Activated CD4-positive, alpha-beta T cell treated with anti-CD3 and anti-CD28 coated beads, Interleukin-2, amount 10 ng/mL, durations not matched to agents 24 days and 14 days (primary cell): Measurements from ENCODE around the gene BRI3. TPM values are rescaled to one million over a fixed set of nuclear protein-coding genes. Genes with fewer than 3 reads are reported as not detected.
A peak's percentile ranks its signal among the peaks of the same experiment; 100 is the strongest.

Experiments
- DNase-seq: peaks from one replicate; pipeline ENCODE4 v3.0.0; 2022
- H3K27ac Mint-ChIP-seq: one replicate; pipeline ENCODE4 v1.8.0; 2022; ENCODE audit warnings: mild to moderate bottlenecking, mixed read lengths
- H3K27me3 Mint-ChIP-seq: one replicate; pipeline ENCODE4 v1.8.0; 2022; ENCODE audit warnings: mixed read lengths
- H3K36me3 Mint-ChIP-seq: one replicate; pipeline ENCODE4 v1.8.0; 2022; ENCODE audit warnings: low read depth, mild to moderate bottlenecking, mixed read lengths
- H3K4me1 Mint-ChIP-seq: one replicate; pipeline ENCODE4 v1.8.0; 2021; ENCODE audit warnings: mixed read lengths
- H3K4me3 Mint-ChIP-seq: one replicate; pipeline ENCODE4 v1.8.0; 2022; ENCODE audit warnings: mild to moderate bottlenecking, moderate library complexity, mixed read lengths
- H3K9me3 Mint-ChIP-seq: one replicate; pipeline ENCODE4 v1.8.0; 2021; ENCODE audit warnings: mixed read lengths
- intact Hi-C: fragments of 100-400 bp; cut with micrococcal nuclease; formaldehyde crosslinking; loops from one replicate; pipeline ENCODE4 v1.15.1; 2023
- total RNA-seq: library from RNA; stranded (reverse); gene quantifications from 2 replicates; pipeline ENCODE4 v1.2.3, GENCODE V29; 2022

The BRI3 gene
- total RNA-seq, 1 donor from 2014 or later: 70.3 TPM

DNA sequence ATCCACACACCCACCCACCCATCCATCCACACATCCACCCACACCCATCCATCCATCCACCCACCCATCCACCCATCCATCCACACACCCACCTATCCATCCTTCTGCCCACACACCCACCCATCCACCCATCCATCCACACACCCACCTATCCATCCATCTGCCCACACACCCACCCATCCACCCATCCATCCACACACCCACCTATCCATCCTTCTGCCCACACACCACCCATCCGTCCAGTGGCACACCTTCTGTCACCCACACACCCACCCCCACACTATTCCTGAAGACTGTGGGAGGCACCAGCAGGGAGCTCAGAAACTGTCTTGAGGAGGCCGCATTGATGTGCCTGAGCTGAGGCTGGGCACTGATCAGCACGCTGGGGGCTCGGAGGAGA lies 38.6 kb upstream of the BRI3 start:
- Mint-ChIP-seq H3K9me3 (no peaks in the 10 kb centered on the region), H3K36me3 (peaks cover 41% of the 10 kb centered on the region), H3K4me1 (peaks cover under 1% of the 10 kb centered on the region), H3K27me3 (no peaks in the 10 kb centered on the region), H3K4me3 (no peak overlapping the region), H3K27ac (no peak overlapping the region)
- DNase-seq: no peak
- intact Hi-C loops: no loop called here

DNA sequence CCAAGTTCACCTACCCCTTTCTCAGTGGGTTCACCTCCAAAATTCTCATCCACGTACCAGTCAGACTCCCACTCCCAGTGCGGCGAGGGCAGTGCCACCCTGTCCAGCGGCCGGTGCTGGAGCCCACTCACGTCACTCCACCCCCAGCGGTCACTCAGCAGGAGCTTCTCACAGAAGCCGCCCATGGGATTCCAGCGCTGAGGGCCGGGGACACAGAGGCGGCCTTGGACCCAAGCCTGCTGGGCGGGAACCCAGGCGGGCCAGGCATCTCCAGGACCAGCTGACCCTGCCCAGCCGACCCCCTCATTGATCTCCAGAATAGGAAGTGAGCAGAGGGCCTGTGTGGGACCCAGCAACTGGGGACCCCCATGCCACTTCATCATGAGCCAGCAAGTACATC lies 36.6 kb upstream of the BRI3 start:
- H3K4me3 Mint-ChIP-seq: no peak overlapping the region
- DNase-seq: no peak
- no peaks in the 10 kb centered on the region for H3K9me3 Mint-ChIP-seq
- H3K4me1 Mint-ChIP-seq: peaks cover 14% of the 10 kb centered on the region
- H3K36me3 Mint-ChIP-seq: peaks cover 38% of the 10 kb centered on the region
- H3K27me3 Mint-ChIP-seq: no peaks in the 10 kb centered on the region
- H3K27ac Mint-ChIP-seq: no peak overlapping the region
- intact Hi-C loops: no loop called here

DNA sequence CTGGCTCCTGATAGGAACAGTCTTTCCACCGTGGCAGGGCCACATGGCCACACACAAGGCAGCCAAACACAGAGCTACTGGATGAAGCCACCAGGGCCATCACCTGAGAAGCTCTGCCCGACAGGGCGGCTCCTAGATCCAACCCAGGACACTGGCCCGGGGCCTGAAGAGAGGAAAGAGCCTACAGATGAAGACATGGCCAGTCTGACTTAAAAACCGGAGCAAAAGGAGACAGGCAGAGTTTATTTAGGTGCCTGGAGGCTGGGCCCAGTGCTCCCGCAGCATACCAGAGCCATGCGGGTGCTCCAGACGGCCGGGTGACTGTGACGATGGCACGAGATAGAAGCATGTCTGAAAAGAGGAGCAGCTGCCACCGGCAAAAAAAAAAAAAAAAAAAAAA lies 33.3 kb upstream of the BRI3 start:
- DNase-seq: no peak
- Mint-ChIP-seq H3K4me1 (peaks cover 34% of the 10 kb centered on the region), H3K36me3 (peaks cover 27% of the 10 kb centered on the region), H3K27ac (peak overlapping the region; percentile 74), H3K27me3 (no peaks in the 10 kb centered on the region), H3K4me3 (peak overlapping the region; percentile 56), H3K9me3 (no peaks in the 10 kb centered on the region)
- intact Hi-C loops: no loop called here

DNA sequence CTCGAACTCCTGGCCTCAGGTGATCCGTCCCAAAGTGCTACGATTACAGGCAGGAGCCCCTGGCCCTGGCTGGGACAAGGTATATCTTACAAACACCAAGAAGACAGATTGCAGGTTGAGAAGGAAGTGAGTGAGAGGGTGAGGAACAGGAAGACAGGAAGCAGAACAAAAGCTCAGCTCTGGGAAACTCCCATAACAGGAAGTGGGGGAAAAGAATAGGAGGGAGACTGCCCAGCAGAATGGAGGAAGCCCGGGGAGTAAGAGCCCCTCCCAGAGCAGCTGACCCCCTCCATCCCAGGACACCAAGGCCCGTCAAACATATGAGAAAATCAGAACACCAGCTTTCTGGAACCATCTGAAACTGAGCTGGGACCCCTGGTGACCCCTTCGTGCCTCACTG lies 32.4 kb upstream of the BRI3 start:
- Mint-ChIP-seq H3K9me3 (no peaks in the 10 kb centered on the region), H3K36me3 (peaks cover 24% of the 10 kb centered on the region), H3K4me3 (peak overlapping the region; percentile 56), H3K27me3 (no peaks in the 10 kb centered on the region), H3K27ac (peak overlapping the region; percentile 66), H3K4me1 (peaks cover 39% of the 10 kb centered on the region)
- peak; percentile 64 for DNase-seq
- intact Hi-C loops: no loop called here

DNA sequence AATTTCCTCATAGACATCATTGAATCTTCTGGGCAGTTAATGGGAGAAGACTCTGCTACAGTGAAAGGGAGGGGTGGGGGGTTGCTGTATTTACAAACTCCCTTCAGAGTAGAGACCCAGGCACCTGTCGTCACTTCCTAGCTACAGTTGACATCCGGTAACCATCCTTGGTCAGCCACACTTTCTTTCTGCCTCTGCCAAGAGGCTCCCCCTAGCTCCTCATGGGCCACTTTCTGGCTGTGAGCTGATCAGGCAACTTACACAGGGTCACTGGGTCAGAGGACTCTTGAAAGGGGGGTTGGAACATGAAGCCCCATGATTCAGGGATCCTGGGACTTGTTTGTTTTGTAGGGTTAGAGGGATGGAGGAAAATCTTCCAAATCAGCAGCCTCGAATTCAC lies 30.7 kb upstream of the BRI3 start:
- no peaks in the 10 kb centered on the region for H3K27me3 Mint-ChIP-seq
- no peaks in the 10 kb centered on the region for H3K9me3 Mint-ChIP-seq
- peak; percentile 88 for DNase-seq
- H3K27ac Mint-ChIP-seq: peak overlapping the region; percentile 98
- intact Hi-C loops: loop anchor here (1.0 to 5.0 kb wide), 3 partner anchors 31 to 378 kb away; partner anchors contain the start of genes ASNS and BRI3
- H3K4me1 Mint-ChIP-seq: peaks cover 46% of the 10 kb centered on the region
- peak overlapping the region; percentile 98 for H3K4me3 Mint-ChIP-seq
- peaks cover 28% of the 10 kb centered on the region for H3K36me3 Mint-ChIP-seq

DNA sequence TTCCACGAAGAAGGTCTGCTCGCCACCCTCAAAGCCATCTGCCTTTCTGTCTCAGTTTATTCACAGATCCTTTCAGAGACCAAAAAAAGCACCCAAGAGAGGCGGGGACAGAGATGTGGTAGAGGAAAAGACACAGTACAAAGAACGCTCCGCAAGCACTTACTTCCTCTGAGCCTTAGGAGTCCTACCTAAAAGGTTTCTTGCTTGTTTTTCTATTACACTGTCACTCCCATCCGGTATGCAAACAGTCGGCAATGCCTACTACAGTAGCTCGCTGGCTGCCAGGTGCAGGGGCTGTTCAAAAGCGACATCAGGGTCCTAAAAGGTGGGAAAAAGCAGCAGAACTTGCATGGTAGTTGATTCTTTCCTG lies 30.3 kb upstream of the BRI3 start:
- peak; percentile 88 for DNase-seq
- intact Hi-C loops: loop anchor here (1.0 to 5.0 kb wide), 3 partner anchors 30 to 378 kb away; partner anchors contain the start of genes ASNS and BRI3
- Mint-ChIP-seq H3K27ac (peak overlapping the region; percentile 98), H3K36me3 (peaks cover 28% of the 10 kb centered on the region), H3K4me1 (peaks cover 48% of the 10 kb centered on the region), H3K27me3 (no peaks in the 10 kb centered on the region), H3K4me3 (peak overlapping the region; percentile 98), H3K9me3 (no peaks in the 10 kb centered on the region)

DNA sequence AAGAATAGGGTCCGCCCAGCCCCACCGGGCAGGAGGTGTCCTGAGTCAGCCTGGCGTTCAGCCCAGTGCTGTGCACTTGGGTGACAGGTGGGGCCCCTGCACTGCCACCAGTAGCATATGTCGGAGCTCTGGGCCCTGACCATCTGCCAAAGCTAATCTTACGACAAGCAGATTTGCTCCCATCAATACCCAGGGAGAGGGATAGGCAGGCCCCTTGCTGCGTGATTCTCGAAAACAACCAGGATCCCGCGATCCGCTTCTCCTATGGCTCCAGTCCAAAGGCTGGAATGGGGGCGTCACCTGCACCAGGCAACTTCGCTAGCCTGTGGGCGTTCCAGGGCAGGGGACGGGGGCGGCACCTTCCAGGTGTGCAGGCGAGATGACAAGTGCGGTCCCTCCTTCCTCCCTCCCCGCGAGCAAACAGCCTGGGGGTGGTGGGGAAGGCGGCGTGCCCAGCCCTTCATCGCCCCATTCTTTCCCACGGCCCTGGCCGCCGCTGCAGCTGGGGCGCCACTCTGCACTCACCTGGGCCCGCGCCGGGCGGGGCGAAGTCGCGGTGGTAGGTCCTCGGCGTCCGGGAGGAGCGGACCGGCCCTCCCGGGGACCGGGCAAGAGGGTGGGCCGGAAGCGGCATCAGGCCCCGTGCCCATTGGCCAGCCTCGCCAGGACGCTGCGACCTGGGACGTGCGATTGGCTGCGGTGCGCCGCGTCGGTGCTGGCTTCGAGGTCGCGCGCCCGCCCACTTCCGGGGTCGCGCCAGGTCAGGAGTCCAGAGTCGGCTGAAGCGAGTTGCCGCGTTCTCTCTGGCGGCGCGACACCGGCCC lies 29.7 kb upstream of the BRI3 start, which contains the start of gene TECPR1:
Gene TECPR1, minus strand, starts transcription at position 632 of the 824 bp plus-strand sequence. CDS start 6,086 bp downstream, outside the sequence.
- no peaks in the 10 kb centered on the region for H3K27me3 Mint-ChIP-seq
- peak within 1 kb of the TSS; percentile 98 for H3K4me3 Mint-ChIP-seq
- peak within 1 kb of the TSS; percentile 98 for H3K27ac Mint-ChIP-seq
- H3K9me3 Mint-ChIP-seq: no peaks in the 10 kb centered on the region
- H3K36me3 Mint-ChIP-seq: peaks cover 34% of the 10 kb centered on the region
- H3K4me1 Mint-ChIP-seq: peaks cover 51% of the 10 kb centered on the region
- peak; percentile 98 for DNase-seq
- intact Hi-C loops: loop anchor here (1.0 to 5.0 kb wide), 4 partner anchors 29 to 379 kb away; partner anchors contain the start of genes ASNS, BRI3 and LMTK2

DNA sequence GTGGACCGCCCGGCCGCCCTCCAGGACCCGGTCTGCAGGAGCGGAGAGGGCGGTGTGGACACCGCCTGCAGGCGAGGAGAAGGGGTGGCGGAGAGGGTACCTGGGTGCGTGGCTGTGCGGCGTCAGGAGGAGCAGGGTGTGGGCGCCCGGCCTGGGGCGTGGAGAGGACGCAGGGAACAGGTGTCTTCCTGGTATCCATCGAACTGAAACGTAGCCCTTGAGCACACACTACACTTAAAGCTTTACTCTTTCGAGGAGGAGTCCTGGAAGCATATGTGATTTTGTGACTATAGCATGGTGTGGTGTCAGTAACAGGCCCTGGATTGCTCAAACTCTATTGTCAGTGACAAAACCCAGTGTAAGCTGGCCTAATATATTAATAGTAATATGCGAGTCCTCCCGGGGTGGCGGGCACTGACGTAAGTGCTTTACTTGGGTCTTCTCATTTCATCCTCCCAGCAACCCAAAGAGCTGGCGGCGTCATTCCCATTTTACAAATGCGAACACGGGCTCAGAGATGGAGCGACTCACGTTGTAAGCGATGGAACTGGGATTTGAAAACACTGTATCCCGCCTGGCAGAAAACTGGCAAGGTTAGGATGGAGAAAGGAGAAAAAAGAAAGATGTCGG lies 28.9 kb upstream of the BRI3 start:
- Mint-ChIP-seq H3K4me1 (peaks cover 52% of the 10 kb centered on the region), H3K36me3 (peaks cover 34% of the 10 kb centered on the region), H3K27ac (peak overlapping the region; percentile 98), H3K27me3 (no peaks in the 10 kb centered on the region), H3K9me3 (no peaks in the 10 kb centered on the region), H3K4me3 (peak overlapping the region; percentile 98)
- no peak for DNase-seq
- intact Hi-C loops: loop anchor here (2.0 to 5.0 kb wide), 2 partner anchors 50 to 146 kb away; partner anchors contain the start of gene LMTK2

DNA sequence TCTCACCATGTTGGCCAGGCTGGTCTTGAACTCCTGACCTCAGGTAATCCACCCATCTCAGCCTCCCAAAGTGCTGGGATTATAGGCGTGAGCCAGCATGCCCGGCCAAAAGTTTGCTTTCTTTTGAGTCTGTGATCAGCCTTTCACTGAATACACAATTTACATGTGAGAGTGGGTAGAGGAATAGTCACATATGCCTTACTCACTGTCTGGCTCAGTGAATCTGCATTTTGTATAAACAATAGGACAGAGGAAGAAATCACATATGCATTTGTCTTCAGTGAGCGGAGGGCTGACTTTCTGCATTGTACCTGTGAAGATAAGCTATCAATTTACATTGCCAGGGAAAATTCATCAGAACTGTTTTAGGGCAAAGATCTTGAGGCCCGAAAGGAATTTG lies 27.0 kb upstream of the BRI3 start:
- H3K4me3 Mint-ChIP-seq: peak overlapping the region; percentile 42
- DNase-seq: no peak
- H3K9me3 Mint-ChIP-seq: no peaks in the 10 kb centered on the region
- peaks cover 27% of the 10 kb centered on the region for H3K36me3 Mint-ChIP-seq
- no peaks in the 10 kb centered on the region for H3K27me3 Mint-ChIP-seq
- H3K4me1 Mint-ChIP-seq: peaks cover 40% of the 10 kb centered on the region
- intact Hi-C loops: loop anchor here (5.0 kb wide), 1 partner anchor 52 kb away; no protein-coding TSS in a partner anchor
- peak overlapping the region; percentile 88 for H3K27ac Mint-ChIP-seq

DNA sequence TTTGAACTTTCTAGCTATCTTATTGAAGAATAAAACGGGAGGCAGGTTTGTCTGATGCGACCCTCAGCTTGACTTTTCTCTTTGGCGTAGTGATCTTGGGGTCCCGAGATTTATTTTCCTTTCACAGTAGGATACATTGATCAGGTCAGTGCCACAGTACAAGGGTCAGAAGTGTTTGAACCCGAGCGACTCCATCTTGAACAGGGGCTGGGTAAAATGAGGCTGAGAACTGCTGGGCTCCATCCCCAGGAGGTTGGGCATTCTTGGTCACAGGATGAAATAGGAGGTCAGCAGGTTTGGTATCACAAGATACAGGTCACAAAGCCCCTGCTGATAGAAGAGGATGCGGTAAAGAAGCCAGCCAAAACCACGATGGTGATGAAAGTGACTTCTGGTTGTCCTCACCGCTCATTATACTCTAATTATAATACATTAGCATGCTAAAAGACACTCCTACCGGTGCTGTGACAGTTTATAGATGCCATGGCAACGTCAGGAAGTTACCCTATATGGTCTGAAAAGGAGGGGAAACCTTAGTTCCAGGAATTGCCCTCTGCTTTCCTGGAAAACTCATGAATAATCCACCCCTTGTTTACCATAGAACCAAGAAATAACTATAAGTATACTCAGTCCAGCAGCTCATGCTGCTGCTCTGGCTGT lies 26.4 kb upstream of the BRI3 start:
- peak; percentile 84 for DNase-seq
- peak overlapping the region; percentile 88 for H3K27ac Mint-ChIP-seq
- peaks cover 22% of the 10 kb centered on the region for H3K36me3 Mint-ChIP-seq
- intact Hi-C loops: loop anchor here (5.0 kb wide), 1 partner anchor 53 kb away; no protein-coding TSS in a partner anchor
- no peaks in the 10 kb centered on the region for H3K27me3 Mint-ChIP-seq
- no peaks in the 10 kb centered on the region for H3K9me3 Mint-ChIP-seq
- peak overlapping the region; percentile 42 for H3K4me3 Mint-ChIP-seq
- peaks cover 36% of the 10 kb centered on the region for H3K4me1 Mint-ChIP-seq

DNA sequence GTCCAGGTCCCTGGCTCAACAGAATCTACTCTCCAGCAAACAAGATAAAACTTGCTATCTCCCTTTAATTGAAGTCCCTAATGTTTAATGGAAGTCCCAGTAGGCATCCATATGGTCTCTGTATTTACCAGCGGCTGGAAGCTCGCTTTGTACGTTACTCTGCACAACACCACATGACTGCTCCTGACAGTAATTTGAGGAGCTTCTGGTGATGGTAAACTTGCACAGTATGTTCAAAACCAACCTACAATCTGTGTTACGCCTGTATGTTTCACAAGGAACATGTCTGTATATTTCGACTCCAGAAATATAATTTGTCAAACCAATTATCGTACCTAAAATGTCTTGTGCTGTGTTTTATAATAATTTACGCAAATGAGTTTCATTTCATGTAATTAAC lies 25.1 kb upstream of the BRI3 start:
- intact Hi-C loops: no loop called here
- no peak for DNase-seq
- no peaks in the 10 kb centered on the region for H3K9me3 Mint-ChIP-seq
- H3K4me3 Mint-ChIP-seq: no peak overlapping the region
- H3K36me3 Mint-ChIP-seq: peaks cover 32% of the 10 kb centered on the region
- H3K27ac Mint-ChIP-seq: peak overlapping the region; percentile 29
- H3K27me3 Mint-ChIP-seq: no peaks in the 10 kb centered on the region
- peaks cover 25% of the 10 kb centered on the region for H3K4me1 Mint-ChIP-seq

DNA sequence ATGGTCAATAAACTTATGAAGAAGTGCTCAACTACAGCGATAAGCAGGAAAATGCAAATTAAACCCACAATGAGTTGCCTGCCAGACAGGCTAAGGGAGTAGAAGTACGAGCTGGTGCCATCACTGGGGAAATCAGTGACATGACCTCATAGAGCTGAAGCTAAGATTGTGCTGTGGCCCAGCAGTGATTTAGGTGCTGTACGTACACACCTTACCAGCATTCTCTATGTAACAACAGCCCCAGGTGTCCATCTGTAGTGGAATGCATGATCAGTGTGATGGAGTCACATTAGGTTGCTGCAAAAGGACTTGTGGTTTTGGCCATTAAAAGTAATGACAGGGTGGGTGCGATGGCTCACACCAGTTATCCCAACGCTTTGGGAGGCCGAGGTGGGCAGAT lies 23.8 kb upstream of the BRI3 start:
- Mint-ChIP-seq H3K27me3 (no peaks in the 10 kb centered on the region), H3K27ac (no peak overlapping the region), H3K36me3 (peaks cover 41% of the 10 kb centered on the region), H3K4me1 (peaks cover 22% of the 10 kb centered on the region), H3K4me3 (no peak overlapping the region), H3K9me3 (no peaks in the 10 kb centered on the region)
- intact Hi-C loops: no loop called here
- no peak for DNase-seq

DNA sequence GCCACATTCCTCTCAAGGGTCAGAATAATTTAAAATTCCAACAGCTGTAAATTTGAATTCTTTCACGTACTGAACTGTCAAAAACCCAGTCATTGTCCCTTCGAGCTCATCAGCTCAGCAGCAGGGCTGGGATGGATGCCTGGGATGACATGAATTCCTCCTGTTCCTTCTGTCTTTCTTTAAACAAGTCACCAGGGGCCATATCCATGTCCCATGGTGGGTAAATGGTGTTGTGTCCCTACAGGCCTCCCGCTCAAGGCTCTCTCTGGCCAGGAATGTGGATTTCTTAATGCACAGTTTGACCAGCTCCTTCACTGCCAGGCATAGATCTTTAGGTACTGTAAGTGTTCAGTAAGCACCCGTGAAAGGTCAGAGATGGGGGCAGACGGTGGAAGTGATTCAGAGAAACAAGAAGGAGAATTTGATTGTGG lies 15.6 kb upstream of the BRI3 start:
- no peaks in the 10 kb centered on the region for H3K27me3 Mint-ChIP-seq
- intact Hi-C loops: no loop called here
- no peak for DNase-seq
- H3K36me3 Mint-ChIP-seq: peaks cover 29% of the 10 kb centered on the region
- H3K27ac Mint-ChIP-seq: no peak overlapping the region
- peaks cover 7% of the 10 kb centered on the region for H3K4me1 Mint-ChIP-seq
- no peaks in the 10 kb centered on the region for H3K9me3 Mint-ChIP-seq
- no peak overlapping the region for H3K4me3 Mint-ChIP-seq
